H1 (cell line): ENCODE data around the gene PRR29.

ENCODE experiments used
- CEBPB ChIP-seq: IDR thresholded peaks from 2 replicates; pipeline ENCODE4 v1.6.1; 2012; ENCODE audit warnings: low read depth, low read length
- CTCF ChIP-seq, 3 experiments: IDR thresholded peaks; 1 replicate in 2 of 3; 2 replicates in 1 of 3; pipeline versions ENCODE4 v1.5.1 to v1.6.1; 2011; ENCODE audit warnings: low read length in 3 of 3, mild to moderate bottlenecking in 3 of 3, inconsistent platforms in 2 of 3, low read depth in 1 of 3, moderate library complexity in 1 of 3; ENCODE audit not compliant: insufficient read depth in 1 of 3; ENCODE audit errors: control extremely low read depth in 1 of 3
- SIRT6 ChIP-seq: IDR thresholded peaks from one replicate; pipeline ENCODE4 v1.7.1; 2012; ENCODE audit warnings: low read length, inconsistent platforms
- TAF1 ChIP-seq: IDR thresholded peaks from 2 replicates; pipeline ENCODE4 v1.6.1; 2011; ENCODE audit warnings: mild to moderate bottlenecking, low read depth, low read length

- TF ChIP-seq CTCF (IDR thresholded peaks at IDR 0.05; ENCODE audit: control extremely low read depth in 1 of 3, insufficient read depth in 1 of 3, low read depth in 1 of 3, low read length in 3 of 3) (no peak), SIRT6 (no peak), TAF1 (no peak), CEBPB (no peak)
These were observed 18.8 kb downstream of the PRR29 start for GRCh38 chr17:64016974-64017373.
